SU-DHL-6 (cell line): ENCODE measurements around the gene ARL2.

Source experiments
- CTCF ChIP-seq: fragments of 200-600 bp; sonication (generic); IDR thresholded peaks from one replicate; pipeline ENCODE4 v1.5.1; 2017; ENCODE audit warnings: antibody characterized with exemption, mild to moderate bottlenecking, low read length, moderate library complexity; ENCODE audit not compliant: insufficient read depth, poor library complexity, severe bottlenecking
- EZH2phosphoT487 ChIP-seq: fragments of 200-600 bp; sonication (generic), shearing (Covaris generic); conservative IDR thresholded peaks from 2 replicates; pipeline ENCODE4 v1.6.1; 2018; ENCODE audit warnings: mild to moderate bottlenecking, antibody characterized with exemption, low read length, moderate library complexity, mixed read lengths

DNA sequence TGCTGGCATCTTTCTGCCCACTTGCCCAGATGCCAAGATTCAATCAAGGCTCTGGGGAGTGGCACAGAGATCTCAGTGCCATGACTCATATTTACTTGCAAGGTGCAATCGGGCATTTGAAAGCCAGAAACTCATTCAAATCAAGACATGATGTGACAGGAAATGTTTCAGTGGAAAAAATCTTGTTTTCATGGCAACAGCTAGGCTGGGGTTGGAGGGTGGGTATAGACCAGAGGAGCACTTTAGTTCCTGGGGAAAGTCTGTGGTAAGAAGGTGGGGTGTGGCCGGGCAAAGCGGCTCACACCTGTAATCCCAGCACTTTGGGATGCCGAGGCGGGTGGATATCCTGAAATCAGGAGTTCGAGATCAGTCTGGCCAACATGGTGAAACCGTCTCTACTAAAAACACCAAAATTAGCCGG lies 43.2 kb upstream of the ARL2 start:
- no peak for TF ChIP-seq CTCF
- TF ChIP-seq EZH2phosphoT487 = no peak
